ENCODE results near the gene NSF. TPM values are rescaled to one million over a fixed set of nuclear protein-coding genes. Genes with fewer than 3 reads are reported as not detected.

NSF gene
- total and polyA plus RNA-seq, 3 donors from 2014 or later: 31.5 to 42.9 (median 37.4) TPM

DNA sequence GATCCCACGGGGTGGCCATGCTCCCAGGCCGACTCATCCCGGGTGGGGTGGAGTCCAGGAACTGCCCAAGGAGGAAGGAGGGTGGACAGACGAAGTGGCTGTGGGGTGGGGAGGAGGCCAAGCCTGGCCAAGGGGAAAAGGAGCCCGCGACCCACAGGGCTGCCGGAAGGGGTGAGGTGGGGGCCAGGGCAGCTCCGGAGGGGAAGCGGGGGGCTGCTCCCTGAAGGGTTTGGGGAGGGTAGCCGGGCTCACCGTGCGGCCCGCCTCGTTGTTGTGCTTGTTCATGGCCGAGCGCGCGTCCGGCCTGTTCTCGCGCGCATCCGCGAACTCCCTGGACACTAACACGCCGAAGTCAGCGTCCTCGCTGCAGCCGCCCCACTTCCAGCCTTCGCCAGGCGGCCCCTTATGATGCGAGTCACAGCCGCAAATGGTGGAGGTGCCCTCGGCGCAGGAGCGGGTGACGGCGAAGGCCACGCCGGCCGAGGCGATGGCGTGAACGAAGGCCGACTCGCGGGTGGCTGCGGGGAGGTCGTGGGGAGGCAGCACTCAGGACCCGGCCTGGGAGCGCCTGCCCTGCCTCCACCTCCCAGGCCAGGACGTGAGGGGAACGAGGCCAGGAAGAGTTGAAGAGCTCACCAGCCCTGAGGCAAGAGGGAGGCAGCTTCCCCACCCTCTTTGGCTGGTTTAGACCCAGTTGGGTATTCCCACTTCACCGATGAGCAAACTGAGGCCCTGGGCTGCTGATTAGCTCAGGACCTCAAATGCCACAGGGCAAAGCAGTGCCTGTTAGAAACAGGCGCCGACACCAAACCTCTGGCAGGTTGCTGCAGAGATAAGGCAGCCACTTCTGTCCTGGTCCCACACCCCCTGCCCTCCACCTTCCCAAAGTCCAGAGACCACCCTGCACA lies 179.3 kb downstream of the NSF start:
- H3K27ac ChIP-seq: no peak overlapping the region
- intact Hi-C loops (cut with DNase I; ENCODE audit: low total_unique reads): no loop called here

DNA sequence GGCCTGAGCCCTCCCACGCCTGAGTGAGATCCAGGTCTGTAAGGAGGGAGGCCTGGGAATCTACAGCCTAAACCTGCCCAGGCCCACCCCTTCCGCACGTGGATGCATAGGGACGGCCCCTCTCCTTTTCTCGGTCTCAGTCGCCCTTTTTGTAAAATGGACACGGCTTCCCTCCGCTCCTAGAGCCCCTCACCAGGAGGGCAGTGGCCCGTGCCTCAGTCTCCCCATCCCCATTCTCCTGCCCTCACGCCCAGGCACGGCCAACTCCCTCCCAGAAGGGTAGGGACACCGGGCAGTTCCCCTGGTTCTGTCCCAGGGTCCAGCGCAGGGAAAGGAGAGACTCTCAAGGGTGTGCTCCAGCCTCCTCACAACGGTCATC lies 180.0 kb downstream of the NSF start:
- H3K4me1 ChIP-seq: peaks cover 2% of the 10 kb centered on the region
- no peak for DNase-seq
- TF ChIP-seq POLR2A (IDR thresholded peaks at IDR 0.05): no peak
- TF ChIP-seq, protein P1, sequence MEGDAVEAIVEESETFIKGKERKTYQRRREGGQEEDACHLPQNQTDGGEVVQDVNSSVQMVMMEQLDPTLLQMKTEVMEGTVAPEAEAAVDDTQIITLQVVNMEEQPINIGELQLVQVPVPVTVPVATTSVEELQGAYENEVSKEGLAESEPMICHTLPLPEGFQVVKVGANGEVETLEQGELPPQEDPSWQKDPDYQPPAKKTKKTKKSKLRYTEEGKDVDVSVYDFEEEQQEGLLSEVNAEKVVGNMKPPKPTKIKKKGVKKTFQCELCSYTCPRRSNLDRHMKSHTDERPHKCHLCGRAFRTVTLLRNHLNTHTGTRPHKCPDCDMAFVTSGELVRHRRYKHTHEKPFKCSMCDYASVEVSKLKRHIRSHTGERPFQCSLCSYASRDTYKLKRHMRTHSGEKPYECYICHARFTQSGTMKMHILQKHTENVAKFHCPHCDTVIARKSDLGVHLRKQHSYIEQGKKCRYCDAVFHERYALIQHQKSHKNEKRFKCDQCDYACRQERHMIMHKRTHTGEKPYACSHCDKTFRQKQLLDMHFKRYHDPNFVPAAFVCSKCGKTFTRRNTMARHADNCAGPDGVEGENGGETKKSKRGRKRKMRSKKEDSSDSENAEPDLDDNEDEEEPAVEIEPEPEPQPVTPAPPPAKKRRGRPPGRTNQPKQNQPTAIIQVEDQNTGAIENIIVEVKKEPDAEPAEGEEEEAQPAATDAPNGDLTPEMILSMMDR (IDR thresholded peaks at IDR 0.05): no peak
- no peaks in the 10 kb centered on the region for H3K27me3 ChIP-seq
- WGBS, 2 donors: 47 to 52% methylated on average over 14 of the region's 14 CpGs
- H3K4me3 ChIP-seq: peak overlapping the region in 1 of 2 donors; percentile 34
- no peaks in the 10 kb centered on the region for H3K36me3 ChIP-seq (ENCODE audit: low read depth, missing control alignments)
- intact Hi-C loops (cut with DNase I; ENCODE audit: low total_unique reads): no loop called here
- H3K9me3 ChIP-seq: no peaks in the 10 kb centered on the region
- no peak overlapping the region for H3K27ac ChIP-seq

More for the DNA sequence above, 179.3 kb downstream of the NSF start:
- no peaks in the 10 kb centered on the region for H3K36me3 ChIP-seq (ENCODE audit: low read depth, missing control alignments)
- WGBS, 2 donors: 5 to 8% methylated on average over 33 to 56 of the region's 56 CpGs
- peaks cover 8% of the 10 kb centered on the region for H3K4me1 ChIP-seq
- TF ChIP-seq, protein P1 (IDR thresholded peaks at IDR 0.05): no peak
- TF ChIP-seq POLR2A (IDR thresholded peaks at IDR 0.05): no peak
- H3K9me3 ChIP-seq: no peaks in the 10 kb centered on the region
- no peak for DNase-seq
- H3K4me3 ChIP-seq: peak overlapping the region; percentile 34
- no peaks in the 10 kb centered on the region for H3K27me3 ChIP-seq

DNA sequence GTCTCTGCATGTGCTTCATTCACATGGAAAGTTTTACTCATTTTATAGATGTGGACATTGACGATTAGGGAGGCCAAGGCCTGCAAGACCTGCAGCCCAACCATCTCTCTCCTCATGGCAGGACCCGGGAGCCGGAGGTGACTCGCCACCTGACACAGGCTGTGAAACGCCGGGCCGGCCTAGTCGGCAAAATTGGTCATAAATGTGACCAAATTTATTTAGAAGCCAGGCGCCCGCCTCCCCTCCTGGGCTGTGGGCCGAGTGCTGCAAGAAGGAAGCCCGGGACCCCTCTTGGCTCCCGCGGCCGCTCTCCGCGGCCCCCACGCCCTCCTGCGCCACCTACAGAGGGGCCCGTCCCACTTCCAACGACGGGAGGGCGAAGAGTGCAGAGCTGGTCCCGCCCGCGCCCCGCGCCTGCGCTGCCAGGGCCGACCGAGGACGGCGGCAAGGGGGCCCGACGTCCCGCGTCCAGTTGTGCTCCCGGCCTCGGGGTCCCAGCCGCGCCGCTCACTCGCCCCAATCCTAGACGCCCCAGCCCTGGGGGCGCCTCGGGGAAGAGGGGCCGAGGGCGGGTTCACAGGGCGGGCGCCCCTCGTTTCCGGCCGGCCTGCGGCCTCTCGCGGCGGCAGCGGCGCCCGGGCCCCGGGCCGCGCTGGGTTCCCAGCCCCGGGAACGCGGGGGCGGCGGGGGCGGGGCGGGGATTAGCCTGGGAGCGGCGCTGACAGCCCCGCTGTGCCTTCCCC lies 180.5 kb downstream of the NSF start:
- Histone ChIP-seq H3K36me3 (ENCODE audit: low read depth, missing control alignments) (no peaks in the 10 kb centered on the region), H3K4me3 (peak overlapping the region; percentile 34 to 51), H3K4me1 (no peaks in the 10 kb centered on the region), H3K9me3 (no peaks in the 10 kb centered on the region), H3K27me3 (no peaks in the 10 kb centered on the region), H3K27ac (peak overlapping the region in 1 of 2 donors; percentile 56)
- WGBS, 2 donors: 9 to 15% methylated on average over 5 to 28 of the region's 73 CpGs
- DNase-seq: no peak
- TF ChIP-seq, protein P1 (IDR thresholded peaks at IDR 0.05): no peak
- no peak for TF ChIP-seq POLR2A (IDR thresholded peaks at IDR 0.05)
- intact Hi-C loops (cut with DNase I; ENCODE audit: low total_unique reads): no loop called here

DNA sequence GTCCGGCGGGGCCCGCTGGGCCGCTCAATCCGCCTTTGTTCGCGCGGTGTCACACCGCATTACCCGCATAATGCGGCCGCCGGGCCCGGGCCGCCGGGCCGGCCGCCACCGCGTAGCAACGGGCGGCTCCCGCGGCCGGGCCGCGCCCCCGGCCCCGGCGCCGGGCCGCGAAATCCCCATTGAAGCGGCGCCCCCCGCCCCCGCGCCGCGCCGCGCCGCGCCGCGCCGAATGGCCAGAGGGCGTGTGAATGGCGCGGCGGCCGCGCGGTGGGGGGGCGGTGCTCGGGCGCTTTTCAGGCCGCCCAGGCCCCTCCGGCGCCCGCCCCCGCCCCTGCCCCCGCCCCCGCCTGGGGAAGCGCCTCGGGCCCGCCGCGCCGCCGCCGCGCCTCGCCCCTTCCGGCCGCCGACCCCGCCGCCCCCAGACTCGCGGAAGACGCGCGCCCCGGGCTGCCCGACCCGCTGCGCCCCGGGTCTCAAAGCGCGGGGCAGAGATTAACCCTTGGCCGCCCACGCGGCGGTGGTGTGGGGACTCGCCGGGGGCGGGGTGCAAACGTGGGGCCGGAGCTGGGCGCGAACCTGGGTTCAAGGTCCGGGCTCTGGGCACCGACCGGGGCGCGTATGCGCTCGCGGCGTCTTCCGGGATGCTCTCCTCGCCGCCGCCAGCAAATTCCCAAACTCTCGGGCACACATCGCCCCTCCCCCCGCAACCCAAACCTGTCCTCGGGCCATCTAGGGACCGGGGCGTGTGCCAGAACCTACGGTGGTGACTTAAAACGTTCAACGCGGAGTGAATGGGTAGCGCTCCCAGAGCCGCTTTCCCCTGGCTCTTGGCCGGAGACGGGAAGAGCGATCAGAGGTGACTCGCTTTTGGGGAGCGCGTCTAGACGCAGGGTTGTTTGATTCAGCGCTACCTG lies 181.3 kb downstream of the NSF start:
- H3K27me3 ChIP-seq: no peaks in the 10 kb centered on the region
- peak overlapping the region in 1 of 2 donors; percentile 56 for H3K27ac ChIP-seq
- 2 to 7% methylated on average over 30 to 48 of the region's 135 CpGs for WGBS, 2 donors
- no peaks in the 10 kb centered on the region for H3K36me3 ChIP-seq (ENCODE audit: low read depth, missing control alignments)
- no peaks in the 10 kb centered on the region for H3K4me1 ChIP-seq
- DNase-seq: no peak
- H3K9me3 ChIP-seq: no peaks in the 10 kb centered on the region
- intact Hi-C loops (cut with DNase I; ENCODE audit: low total_unique reads): no loop called here
- peak overlapping the region; percentile 51 to 54 for H3K4me3 ChIP-seq
- no peak for TF ChIP-seq POLR2A (IDR thresholded peaks at IDR 0.05)
- TF ChIP-seq, protein P1 (IDR thresholded peaks at IDR 0.05): no peak

Measured in testis (tissue), 3 donors.